GDM1 (cell line): ENCODE data around the gene PAK2.
"Not testable (repeated sequence)": the region's sequence is repeated elsewhere in the genome, so short reads cannot be mapped to it uniquely, and the experiment has no call there.

ENCODE experiments used
- DNase-seq: peaks from one replicate; lab custom pipeline; 2025; lab: John Stamatoyannopoulos, UW

Gene PAK2

DNA sequence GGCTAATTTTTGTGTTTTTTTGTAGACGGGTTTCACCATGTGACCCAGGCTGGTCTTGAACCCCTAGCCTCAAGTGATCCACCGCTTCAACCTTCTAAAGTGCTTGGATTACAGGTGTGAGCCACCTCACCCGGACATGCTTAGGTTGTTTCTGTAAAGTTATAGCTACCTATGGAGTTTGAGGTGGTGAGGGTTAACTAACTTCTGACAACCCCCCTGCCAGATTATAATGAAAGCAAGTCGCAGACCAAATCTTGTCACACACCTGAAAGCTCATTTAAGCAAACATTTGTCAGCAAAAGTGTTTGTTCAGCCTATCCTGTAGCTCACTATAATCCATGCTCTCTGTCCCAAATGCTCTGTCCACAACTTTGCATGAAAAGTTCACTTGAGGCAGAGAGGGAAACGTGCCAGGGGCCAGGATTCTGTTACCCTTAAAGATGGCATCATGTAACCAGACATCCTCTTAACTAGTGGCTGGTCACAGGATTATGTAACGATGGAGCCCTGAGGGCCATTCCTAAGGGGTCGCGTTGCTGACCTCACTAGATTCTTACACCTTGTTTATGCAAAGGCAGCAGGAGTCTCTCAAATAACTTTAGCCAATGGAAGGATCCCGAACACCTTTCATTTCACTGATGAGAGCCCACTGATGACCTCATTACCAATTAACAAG is 103.9 kb downstream of the PAK2 start:
- no peak for DNase-seq

DNA sequence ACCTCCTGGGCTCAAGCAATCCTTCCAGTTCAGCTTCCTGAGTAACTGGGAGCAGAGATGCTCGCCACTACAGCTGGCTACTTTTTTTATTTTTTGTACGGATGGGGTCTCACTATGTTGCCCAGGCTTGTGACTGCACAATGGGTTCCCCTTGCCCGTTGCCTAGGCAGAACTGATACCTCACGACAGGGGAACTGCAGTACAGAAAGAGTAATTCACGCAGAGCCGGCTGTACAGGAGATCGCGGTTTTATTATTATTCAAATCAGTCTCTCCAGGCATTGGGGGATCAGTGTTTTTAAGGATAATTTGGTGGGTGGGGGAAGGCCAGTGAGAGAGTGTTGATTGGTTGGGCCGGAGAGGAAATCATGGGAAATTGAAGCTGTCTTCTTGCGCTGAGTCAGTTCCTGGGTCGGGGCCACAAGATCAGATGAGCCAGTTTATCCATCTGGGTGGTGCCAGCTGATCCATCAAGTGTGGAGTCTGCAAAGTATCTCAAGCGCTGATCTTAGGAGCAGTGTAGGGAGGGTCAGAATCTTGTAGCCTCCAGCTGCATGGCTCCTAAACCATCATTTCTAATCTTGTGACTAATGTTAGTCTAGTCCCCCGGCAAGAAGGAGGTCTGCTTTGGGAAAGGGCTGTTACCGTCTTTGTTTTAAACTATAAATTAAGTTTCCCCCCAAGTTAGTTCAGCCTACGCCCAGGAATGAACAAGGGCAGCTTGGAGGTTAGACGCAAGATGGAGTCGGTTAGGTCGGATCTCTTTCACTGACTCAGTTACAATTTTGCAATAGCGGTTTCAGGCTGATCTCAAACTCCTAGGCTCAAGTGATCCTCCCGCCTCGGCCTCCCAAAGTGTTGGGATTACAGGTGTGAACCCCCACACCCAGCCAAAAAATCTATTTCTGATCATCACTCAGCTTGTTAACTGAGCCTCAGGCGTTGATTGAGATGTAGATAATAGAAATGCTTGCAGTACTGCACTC is 104.9 kb downstream of the PAK2 start:
- not testable (repeated sequence) for DNase-seq

DNA sequence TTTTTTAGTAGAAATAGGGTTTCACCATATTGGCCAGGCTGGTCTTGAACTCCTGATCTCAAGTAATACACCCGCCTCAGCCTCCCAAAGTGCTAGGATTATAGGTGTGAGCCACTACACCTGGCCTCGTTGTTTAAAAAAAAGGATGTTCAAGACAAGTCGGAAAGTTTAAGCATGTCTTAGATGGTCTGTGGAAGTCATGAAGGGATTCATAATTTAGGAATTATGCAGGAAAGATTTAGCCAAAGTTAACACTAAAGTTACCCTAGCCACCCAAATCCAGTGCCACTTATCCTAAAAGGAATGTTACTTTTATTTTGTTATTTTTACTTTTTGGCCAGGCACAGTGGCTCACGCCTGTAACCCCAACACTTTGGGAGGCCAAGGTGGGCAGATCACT is 108.7 kb downstream of the PAK2 start:
- not testable (repeated sequence) for DNase-seq

GRCh38 chr3:196849180-196849741 is 109.6 kb downstream of the PAK2 start:
- DNase-seq = no peak

DNA sequence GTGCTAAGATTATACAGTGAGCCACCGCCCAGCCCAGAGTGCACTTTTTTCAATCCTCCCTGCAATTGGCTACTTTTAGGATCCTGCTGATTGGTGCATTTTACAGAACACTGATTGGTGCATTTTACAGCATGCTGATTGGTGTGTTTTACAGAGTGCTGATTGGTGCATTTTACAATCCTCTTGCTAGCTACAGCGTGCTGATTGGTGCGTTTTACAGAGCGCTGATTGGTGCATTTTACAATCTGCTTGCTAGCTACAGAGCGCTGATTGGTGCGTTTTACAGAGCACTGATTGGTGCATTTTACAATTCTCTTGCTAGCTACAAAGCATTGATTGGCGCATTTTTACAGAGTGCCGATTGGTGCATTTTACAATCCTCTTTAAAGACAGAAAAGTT is 123.3 kb downstream of the PAK2 start:
- DNase-seq = not testable (repeated sequence)

GRCh38 chr3:196867155-196867506 is 127.5 kb downstream of the PAK2 start:
- no peak for DNase-seq

GRCh38 chr3:196867507-196868296 is 128.0 kb downstream of the PAK2 start, which contains the start of gene SENP5:
Gene SENP5 (plus strand): TSS chr3:196867920. CDS start chr3:196885182, 17,262 bp downstream.
- DNase-seq = peak; percentile 86

DNA sequence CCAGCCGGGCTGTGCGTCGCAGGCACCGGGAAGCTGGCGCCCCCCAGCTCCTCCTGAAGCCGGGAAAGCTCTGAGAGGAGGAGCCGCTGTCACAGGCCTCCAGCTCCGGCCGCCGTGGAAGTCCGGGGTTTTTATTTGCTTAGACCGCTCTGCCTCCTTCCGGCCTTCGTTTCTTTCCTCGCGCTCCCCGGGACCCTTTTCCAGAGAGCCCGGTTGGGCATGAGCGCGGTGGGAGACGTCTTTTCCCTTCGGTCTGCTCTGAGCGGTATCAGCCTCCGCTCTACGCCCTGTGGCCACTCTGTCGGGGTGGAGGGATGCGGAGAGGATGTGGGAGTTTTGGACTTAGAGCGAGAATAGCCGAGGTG is 128.6 kb downstream of the PAK2 start:
- no peak for DNase-seq

- no peak for DNase-seq
These were observed 132.7 kb downstream of the PAK2 start for GRCh38 chr3:196872316-196872715.

DNA sequence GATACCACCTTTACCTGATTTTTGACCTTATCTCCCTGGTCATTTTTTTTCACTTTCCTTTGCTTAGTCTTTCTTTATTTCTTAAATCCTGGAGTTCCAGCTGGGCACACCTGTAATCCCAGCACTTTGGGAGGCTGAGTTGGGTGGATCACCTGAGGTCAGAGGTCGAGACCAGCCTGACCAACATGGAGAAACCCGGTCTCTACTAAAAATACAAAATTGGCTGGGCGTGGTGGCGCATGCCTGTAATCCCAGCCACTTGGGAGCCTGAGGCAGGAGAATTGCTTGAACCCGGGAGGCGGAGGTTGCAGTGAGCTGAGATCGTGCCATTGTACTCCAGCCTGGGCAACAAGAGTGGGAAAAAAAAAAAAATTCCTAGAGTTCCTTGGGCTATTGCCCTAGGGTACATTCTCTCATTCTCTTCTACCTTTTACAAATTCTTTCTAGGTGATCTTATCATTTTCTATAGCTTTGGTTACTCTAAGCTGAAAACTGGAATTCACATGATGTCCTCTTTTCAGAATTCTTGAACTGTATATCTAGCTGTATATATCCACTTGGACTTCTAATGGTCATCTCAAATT is 134.9 kb downstream of the PAK2 start:
- not testable (repeated sequence) for DNase-seq

DNA sequence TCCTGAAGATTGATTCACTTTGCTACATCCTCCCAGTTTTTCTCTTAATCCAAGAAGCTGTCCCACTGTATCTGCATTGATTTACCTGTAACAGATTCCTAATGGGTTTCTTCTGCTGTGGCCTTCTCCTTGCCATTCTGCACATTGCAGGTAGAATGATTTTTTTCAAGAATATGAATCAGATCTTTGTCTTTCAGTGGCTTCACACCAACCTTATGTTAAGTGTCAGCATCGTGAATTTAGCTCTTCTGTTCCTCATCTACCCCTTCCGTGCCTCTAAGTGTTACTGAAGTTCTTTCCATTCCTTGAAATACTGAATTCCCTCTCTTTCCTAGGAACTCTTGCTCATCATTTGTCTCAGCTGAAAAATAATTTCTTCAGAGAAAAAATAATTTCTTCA is 135.6 kb downstream of the PAK2 start:
- no peak for DNase-seq
